ENCODE results near the gene PDLIM5.
"Not testable (repeated sequence)": the region's sequence is repeated elsewhere in the genome, so short reads cannot be mapped to it uniquely, and the experiment has no call there.

Gene PDLIM5

DNA sequence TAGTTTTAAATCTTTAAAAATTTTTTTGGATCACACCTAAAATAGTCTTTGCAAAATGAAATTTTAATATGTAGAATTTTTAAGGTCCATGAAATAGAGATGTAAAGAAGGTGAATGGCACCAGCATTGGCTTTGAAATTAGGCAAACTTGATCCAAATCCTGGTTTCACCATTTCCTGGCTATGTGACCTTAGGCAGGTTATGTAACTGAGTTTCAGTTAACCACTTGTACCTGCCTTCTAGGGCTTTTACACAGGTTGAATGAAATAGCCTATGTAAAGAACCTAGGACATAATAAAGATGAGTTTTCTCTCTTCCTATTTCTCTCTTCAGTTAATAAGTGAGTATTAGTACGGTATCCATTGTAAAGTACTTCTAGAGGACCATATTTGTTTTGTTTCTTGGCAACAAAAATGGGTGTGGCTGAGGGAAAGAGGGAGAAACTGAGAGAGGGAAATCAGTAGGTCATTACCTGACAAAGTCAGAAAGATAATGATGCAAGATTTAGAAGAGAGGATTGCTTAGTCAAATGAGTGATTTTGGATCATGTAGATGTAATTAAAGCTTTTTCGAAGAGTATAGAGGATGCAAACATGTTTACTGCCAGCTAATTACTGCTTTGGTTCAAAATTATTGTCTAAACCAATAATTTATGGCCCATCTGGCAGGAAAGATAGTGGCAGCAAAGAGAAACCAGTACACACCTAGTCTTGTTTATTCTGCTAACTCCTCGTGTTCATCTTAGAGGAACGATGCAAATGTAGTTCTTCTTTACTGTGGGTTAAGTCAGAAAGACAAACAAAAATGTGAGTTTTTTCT is 81.9 kb downstream of the PDLIM5 start:
- no peak for DNase-seq

DNA sequence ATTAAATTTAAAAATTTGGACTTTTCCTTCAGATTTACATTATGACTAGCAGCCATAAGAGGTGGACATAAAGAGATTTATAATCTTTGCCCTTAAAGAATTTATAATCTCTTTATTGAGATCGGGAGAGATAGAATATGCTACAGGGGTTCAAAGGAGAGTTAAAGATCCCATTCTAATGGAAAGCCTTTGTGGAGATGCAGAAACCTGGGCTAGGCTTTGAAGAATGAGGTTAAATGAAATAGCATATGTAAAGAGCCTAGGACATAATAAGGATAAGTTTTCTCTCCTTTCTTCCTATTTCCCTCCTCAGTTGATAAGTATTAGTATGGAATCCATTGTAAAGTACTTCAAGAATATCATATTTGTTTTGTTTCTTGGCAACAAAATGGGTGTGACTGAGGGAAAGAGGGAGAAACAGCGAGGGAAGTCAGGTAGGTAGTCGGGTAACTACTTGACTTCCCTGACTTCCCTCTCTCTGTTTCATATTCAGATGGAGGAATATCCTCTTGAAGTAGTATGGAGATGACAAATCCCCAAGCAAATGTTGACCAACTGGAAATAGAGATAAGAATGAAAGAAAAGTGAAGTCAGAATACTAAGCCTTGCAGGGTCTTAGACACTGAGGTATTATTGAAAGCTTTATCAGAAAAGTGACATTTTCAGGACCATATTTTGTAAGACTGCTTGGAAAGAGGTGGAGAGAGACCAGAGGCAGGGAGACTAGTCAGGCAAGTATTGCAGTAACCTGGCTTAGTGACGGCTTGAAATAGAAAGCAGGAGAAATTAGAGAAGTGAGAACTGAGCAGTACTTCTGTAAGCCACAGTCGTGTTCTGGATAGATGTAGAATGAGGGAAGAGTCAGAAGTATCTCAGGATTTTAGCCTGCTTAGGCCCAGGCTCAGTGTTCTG is 82.9 kb downstream of the PDLIM5 start:
- no peak for DNase-seq

DNA sequence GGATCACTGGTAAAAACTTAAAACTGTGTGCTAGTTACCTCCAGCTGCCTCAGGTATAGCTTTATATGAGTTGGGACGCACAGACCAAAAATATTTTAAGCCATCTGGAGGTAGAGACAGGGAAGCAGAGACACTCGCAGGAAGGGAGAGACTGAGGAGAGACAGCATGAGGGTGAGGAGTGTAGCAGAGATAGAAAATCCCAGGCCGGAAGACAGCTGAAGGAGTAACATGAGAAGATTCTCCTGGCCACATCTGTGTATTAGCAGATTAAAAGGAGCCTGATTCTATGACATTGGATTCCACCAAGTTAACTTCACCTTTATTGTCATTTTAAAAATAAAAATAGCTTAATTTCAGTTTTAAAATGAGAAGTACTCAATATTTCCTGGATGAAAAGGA is 84.3 kb downstream of the PDLIM5 start:
- no peak for DNase-seq

DNA sequence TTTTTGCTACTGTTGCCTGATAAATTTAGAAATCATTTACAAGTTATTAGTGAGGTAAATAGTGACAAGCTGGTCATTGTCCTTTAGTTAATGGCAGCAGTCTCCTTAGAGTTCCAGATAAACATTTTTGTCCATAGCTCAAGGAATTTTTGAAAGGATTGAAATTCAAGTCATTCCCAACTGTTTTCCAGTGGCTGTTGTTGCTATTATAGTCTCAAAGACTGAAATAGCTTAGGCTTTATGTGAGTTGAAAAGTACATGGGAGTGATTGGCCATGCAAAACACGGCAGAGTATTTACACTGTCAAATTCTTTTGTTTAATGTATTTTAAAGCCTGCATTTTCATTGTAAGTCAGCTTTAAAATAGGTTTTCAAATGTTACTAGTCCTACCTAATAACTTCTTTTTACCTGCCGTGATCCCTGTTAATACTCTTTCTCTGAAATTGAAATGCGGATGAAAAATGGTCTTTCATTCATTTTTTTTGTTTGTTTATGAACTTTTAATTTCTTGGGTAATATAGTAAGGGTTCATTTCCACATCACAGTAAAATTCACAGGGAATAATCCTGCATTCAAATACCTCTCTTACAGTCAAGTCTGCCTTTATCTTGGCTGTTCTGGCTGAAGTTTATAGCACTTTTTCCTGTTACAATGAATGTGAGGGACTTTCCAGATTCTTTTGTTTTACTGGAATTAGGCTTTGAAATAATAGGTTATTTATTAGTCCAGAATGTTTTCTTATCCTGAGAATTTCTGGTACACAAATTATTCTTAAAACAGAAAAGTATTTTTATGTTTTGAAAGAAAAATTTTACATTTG is 85.1 kb downstream of the PDLIM5 start:
- DNase-seq, result no peak

DNA sequence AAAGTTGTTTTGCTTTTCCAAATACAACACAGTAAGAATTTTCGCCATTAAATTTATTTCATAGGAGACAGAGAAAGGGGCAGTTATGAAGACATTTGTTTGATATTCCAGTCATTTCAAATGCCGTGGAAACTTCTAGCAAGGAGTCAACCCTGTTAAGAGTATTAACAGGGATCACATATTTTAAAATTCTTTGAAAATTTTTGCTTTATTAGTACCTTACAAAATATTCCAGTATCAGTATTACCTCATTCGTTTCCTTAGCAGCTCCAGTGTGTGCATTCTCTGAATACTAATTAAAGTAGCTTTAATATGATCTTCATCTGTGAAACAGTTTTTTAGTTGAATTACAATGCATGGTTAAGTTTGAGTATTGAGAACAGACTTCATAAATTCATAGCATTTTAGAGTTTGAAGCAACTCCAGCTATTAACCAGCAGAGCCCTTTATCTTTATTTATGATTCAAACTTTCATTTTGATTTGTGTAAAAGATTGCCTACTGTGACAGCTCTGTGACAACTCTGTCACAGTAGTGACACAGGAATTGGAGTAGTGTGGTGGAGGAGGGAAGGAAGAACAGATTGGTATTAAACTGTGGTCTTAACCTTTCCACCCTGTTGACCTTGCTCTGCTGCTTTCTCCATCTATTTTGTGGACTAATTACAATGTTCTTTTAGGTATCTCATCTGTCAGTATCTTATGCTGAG is 86.3 kb downstream of the PDLIM5 start:
- DNase-seq, result no peak

DNA sequence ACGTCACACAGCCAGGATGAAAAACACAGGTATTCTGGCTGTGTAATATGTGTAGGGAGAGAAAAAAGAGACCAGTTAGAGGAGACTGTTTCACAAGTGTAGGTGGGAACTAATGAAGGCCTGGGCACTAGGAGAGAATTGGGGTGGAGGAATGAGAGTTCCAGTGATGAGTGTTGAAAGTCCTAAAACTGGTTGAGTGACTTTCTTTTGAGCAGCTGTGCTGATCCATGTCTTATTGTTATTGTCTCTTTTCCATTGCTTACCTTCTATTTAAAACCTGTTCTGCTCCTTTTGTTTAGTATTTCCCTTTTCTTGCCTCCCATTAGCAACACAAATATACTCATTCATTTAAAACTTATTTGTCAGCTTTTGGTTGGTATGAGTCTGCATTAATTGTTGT is 88.7 kb downstream of the PDLIM5 start:
- DNase-seq, result no peak

DNA sequence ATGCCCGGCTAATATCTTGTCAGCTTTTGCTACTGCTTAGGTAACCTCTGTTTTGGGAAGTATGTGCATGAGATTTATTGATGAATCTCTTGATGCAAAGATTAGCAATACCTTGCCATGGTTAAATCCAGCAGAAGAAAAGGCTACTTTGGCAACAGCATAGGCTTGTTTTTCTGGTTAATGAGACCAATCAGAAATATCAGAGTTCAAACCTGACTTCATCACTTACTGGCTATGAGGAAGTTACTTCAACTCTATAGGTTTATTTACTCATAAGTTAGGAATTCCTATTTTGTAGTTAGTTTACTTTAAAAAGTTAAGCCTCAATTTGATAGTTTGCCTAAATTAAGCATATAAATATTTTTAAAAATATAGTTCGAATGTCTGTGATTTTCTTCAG is 93.1 kb downstream of the PDLIM5 start:
- DNase-seq, result no peak

DNA sequence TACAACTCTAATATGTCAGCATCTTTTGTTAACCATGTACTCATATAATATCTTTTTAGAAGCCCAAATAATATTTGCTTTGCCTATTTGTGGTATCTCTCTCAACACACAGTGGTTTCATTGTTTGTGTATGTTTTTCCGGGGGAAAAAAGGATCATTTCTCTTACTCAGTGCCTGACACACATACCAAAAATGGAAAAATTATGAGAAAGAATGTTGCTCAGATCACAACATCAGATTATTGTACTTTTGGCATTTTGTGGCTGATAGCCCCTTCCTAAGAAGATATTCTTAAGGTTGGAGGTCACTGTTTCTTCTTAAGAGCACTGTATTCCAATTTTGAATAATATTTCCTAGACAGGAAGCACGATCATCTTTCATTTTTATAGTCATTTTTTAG is 93.6 kb downstream of the PDLIM5 start:
- DNase-seq, result no peak

DNA sequence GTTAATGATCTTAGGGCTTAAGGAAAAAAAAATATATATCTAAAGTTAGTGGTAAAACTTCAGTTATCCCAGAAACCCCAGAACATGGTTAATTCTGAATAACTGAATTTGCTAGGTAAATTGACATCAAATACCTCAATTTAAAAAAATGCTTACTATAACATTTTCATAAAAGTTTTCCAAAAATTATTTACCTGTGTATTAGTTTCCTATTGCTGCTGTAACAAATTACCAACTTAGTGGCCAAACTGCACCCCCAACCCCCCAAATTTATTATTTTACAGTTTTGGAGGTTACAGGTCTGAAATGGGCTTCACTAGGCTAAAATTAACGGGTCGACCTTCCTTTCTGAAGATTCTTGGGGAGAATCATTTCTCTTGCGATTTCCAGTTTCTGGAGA is 95.2 kb downstream of the PDLIM5 start:
- no peak for DNase-seq

DNA sequence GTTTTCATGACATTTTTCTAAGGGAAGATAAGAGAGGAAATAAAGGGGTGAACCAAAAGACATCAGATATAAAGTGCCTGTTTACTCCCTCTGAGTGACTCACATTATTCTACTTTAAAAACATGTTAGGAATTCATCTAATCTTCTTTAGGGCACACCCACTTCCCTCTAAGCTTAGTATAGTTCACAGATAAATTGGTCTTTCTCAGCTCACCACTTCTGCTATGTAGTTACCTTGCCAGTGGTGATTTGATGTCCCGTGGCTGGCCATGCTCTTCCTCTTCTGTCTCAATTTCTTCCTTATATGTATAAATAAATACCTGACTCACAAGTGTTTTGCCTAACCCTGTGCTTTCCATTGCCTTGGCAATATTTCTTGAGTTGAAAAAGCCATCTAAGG is 96.8 kb downstream of the PDLIM5 start:
- DNase-seq, result no peak

DNA sequence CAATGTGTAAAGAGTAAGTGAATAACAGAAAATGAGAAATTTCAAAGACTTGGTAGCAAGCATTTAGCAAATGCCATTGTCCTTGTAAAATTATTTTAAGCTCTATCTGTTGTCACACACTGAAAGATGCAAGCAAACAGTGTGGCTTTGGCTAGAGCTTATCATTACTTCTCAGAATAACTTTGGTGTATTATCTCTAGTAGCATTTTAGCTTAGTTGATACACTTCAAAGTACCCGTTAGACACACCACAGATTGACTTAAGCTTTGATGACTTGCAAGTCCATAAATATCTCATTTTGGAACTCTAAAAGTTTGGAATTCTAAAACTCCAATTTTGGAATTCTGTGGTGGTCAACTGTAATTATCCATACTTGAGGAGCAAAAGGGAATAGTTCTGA is 98.6 kb downstream of the PDLIM5 start:
- DNase-seq, result no peak

DNA sequence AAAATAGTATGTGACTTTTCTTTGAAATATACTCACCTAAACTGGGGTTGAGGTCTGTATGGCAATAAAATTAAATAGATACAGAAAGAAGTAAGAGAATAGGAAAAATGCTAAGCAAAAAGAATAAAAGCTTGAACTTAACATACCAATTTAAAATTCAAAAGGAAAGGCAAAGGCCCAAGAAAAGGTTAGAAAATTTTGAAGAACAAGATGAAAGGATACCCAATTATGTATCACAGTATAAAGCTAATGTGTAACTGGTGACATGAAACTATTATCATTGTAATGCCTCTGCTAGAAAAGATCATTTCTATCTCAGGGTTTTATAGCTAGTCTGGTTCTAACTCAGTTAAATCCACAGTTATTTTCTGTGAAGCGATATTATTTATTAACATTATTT is 99.1 kb downstream of the PDLIM5 start:
- DNase-seq, result no peak

DNA sequence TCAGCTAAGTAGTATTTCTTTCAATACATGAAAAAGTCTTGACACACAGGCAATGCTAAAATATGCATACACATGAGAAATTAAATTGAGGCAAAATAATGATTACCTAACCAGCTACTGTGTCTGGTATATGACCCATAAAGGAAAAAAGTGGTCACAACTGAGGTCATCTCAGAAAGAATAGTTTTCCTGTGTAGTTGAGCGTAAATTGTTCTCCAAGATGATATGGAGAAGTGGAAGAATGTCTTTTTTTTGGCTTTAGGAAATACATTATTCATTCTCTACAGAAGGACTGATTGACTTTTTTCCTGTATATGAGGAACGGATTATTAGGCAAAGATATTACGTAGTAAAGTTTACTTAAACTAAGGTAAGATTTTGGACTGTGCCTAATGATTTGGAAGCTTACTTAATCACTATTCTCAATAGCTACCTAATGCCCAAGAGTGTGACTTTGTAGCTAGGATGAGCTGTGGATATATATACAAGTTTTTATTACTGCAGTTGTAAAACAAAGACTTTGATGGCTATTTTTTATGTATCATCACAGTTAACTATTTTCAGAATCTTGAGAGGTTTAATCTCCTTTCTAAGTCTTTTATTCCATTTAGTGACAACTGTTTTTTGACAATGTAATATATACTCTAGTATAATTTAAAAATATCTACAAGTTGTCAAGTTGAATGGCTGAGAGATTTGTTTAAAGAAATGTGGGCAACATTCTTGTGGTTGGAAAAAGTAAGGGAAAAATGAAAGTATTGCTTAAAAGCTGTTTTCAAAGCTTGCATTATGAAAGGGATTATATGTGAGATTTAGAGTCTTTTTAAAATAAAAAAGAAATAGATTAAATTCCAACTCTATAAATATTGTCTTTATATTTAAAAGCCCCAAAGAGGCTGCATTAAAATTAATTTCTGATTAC is 100.2 kb downstream of the PDLIM5 start:
- DNase-seq, result no peak

DNA sequence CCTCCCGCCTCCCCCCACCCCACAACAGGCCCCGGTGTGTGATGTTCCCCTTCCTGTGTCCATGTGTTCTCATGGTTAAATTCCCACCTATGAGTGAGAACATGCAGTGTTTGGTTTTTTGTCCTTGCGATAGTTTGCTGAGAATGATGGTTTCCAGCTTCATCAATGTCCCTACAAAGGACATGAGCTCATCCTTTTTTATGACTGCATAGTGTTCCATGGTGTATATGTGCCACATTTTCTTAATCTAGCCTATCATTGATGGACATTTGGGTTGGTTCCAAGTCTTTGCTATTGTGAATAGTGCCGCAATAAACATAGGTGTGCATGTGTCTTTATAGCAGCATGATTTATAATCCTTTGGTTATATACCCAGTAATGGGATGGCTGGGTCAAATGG is 104.3 kb downstream of the PDLIM5 start:
- not testable (repeated sequence) for DNase-seq

DNA sequence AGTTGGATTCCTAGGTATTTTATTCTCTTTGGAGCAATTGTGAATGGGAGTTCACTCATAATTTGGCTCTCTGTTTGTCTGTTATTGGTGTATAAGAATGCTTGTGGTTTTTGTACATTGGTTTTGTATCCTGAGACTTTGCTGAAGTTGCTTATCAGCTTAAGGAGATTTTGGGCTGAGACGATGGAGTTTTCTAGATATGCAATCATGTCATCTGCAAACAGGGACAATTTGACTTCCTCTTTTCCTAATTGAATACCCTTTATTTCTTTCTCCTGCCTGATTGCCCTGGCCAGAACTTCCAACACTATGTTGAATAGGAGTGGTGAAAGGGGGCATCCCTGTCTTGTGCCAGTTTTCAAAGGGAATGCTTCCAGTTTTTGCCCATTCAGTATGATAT is 105.9 kb downstream of the PDLIM5 start:
- not testable (repeated sequence) for DNase-seq

DNA sequence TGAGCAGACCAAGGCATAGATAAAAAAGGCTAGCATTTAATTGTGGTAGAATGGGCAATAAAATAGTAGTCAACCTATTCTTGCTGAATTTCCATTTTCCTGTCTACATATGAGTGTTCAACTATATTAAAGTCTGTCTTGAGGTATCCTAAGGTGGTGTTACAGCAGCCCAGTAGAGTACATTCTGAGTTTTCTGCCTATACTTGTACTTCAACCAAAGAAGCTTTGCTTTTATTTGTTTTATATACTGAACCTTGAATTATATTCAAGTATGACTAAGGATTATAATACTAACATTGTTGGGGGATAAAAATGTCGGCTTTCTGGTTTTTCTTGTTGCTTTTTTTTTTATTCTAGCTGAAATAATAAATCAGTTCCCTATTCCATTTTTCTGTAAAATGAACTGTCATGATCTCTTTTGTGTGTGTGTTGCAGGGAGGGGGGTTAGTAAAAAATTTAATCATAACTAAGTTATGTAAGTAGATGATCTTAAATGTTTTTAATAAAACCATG is 106.7 kb downstream of the PDLIM5 start:
- DNase-seq, result no peak

DNA sequence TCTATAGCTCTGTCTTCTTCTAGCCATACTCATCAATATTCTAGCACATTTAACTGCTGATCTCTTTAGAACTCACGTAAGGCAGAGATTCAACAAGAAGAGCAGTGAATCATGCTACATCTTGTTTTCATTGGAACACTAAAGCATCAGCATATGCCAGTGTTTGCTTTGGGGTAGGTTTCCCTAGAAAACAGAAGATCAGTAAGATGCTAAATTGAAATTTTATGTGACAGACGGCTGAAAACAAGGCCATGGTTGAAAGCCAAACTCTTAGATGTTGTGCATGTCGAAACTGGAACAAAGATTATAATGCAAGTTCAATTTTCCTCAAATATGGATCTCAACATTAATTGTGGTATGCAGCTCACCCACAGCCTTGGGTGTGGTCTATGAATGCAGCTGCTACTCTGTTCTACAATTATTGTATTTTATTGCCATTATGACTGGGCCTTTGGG is 107.6 kb downstream of the PDLIM5 start:
- DNase-seq, result no peak

DNA sequence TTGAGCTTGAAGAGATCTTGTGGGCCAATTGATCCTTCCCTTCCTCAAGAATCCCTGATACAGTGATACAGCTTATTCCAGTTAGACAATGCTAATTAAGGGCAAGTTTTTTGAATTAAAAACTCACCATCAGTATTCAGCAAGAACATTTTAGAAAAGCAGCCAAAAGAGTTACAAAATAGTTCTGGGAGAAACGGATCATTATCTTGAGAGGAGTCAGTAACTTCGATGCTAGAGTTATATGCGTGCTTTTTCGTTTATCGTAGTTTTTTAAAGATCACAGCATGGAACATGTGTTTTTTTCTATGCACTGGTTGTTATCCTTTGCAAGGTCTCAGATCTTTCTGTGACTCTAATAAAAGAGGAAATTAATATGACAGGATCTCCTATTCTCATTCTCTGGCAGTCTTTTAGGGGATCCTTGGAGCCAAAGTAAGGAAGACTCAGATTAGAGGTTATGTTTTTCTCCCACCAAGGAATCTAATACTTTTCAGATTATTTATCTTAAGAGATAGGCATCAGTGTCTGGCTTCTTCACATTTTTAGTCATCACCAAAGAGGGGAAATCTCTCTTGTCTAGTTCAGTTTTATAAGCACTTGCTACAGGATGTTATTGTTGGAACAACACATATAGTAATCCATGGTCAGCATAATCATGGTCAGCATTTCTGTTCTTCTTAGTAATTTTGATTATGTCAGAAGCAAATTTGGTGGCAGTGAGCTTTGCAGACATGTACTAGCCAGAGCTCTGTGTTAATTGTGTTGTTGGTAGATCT is 109.7 kb downstream of the PDLIM5 start:
- no peak for DNase-seq

DNA sequence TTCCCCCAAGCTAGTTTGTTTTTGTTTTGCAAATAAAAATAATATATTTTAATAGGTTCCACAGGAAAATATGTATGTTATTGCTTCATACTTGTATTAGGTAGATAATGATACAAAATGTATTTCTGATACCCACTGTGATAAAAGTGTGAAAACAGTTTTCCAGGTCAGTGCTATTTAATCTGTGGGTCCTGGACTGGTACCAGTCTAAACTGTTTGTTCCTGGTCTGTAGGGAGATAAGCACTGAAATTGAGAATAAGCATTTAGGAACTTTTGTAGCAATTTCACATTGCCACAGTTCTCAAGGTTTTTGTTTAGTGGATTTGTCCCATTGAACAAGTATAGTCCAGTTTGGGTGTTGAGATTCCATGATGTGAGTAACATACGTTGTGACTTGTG is 110.5 kb downstream of the PDLIM5 start:
- DNase-seq, result no peak

DNA sequence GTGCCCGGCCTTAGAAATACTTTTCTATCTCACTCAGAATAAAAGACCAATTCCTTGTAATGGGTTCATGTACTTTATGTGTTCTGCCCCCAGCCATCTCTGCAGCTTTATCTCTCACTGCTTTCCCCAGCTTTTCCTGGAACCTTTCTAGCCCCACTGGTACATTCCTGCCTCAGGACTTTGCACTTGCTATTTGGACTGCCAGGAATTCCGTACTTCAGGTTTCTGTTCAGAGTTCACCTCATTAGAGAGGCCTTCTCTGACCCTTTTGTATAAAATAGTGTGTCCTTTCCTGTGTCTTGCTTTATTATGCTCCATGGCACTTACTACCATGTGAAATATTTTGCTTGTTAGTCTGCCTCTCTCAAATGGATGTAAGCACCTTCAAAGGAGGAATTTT is 112.5 kb downstream of the PDLIM5 start:
- DNase-seq, result no peak
